PC-9 (cell line): ENCODE measurements around the gene FEZ2. TPM values are rescaled to one million over a fixed set of nuclear protein-coding genes. Genes with fewer than 3 reads are reported as not detected.

Source experiments
- BruUV-seq: library from RNA; stranded (reverse); fragments of 400-500 nt; replicated peaks from 2 replicates; lab custom pipeline; 2021; lab: Mats Ljungman, UMichigan
- CTCF ChIA-PET: fragments of 300-600 bp; sonication (Branson Sonifier 250); formaldehyde crosslinking; loops from one replicate; lab custom pipeline; 2022; ENCODE audit warnings: antibody characterized with exemption; lab: Charles Lee
- POLR2A ChIA-PET: fragments of 300-600 bp; sonication (Branson Sonifier 250); formaldehyde crosslinking; loops from one replicate; lab custom pipeline; 2022; ENCODE audit warnings: antibody characterized with exemption; ENCODE audit not compliant: unreplicated experiment; lab: Charles Lee
- DNase-seq, 2 experiments: peaks; one replicate each; pipeline versions ENCODE4 v3.0.0 to v3.0.0-alpha.2; 2015 to 2022; ENCODE audit warnings: mixed read lengths in 1 of 2
- H2AFZ ChIP-seq: fragments of 200-600 bp; sonication (generic); 2 replicates; pipeline ENCODE4 v1.8.1; 2017; ENCODE audit warnings: antibody characterized with exemption
- H3F3A ChIP-seq: fragments of 200-600 bp; sonication (generic); 2 replicates; pipeline ENCODE4 v1.8.1; 2017; ENCODE audit warnings: antibody characterized with exemption, mild to moderate bottlenecking, low read depth; ENCODE audit not compliant: insufficient read depth
- H3K27ac ChIP-seq: fragments of 200-600 bp; sonication (generic); 2 replicates; pipeline ENCODE4 v1.6.1; 2016; ENCODE audit warnings: mixed run types
- H3K27me3 ChIP-seq: fragments of 200-600 bp; sonication (generic); 2 replicates; pipeline ENCODE4 v1.6.1; 2016; ENCODE audit warnings: low read depth, mixed run types; ENCODE audit not compliant: insufficient read depth
- H3K36me3 ChIP-seq: fragments of 200-600 bp; sonication (generic); 2 replicates; pipeline ENCODE4 v1.6.1; 2016; ENCODE audit warnings: low read depth, mixed run types
- H3K4me1 ChIP-seq: fragments of 200-600 bp; sonication (generic); replicated peaks from 2 replicates; pipeline ENCODE4 v1.6.1; 2016; ENCODE audit warnings: mixed run types; ENCODE audit not compliant: insufficient read depth
- H3K4me2 ChIP-seq: fragments of 200-600 bp; sonication (generic); 2 replicates; pipeline ENCODE4 v1.6.1; 2017; ENCODE audit warnings: mixed run types
- H3K4me3 ChIP-seq: fragments of 200-600 bp; sonication (generic); 2 replicates; pipeline ENCODE4 v1.6.1; 2016; ENCODE audit warnings: mixed run types
- H3K79me2 ChIP-seq: fragments of 200-600 bp; sonication (generic); 2 replicates; pipeline ENCODE4 v1.6.1; 2017; ENCODE audit warnings: low read depth, mixed run types
- H3K9me2 ChIP-seq: fragments of 200-600 bp; sonication (generic); 2 replicates; pipeline ENCODE4 v1.8.1; 2017; ENCODE audit warnings: mild to moderate bottlenecking; ENCODE audit not compliant: insufficient read depth
- H3K9me3 ChIP-seq: fragments of 200-600 bp; sonication (generic); 2 replicates; pipeline ENCODE4 v1.8.1; 2016; ENCODE audit warnings: low read depth; ENCODE audit not compliant: insufficient read depth
- H4K20me1 ChIP-seq: fragments of 200-600 bp; sonication (generic); 2 replicates; pipeline ENCODE4 v1.8.1; 2017; ENCODE audit not compliant: insufficient read depth
- CTCF ChIP-seq: fragments of 200-600 bp; sonication (generic); conservative IDR thresholded peaks from 2 replicates; pipeline ENCODE4 v1.6.1; 2017; ENCODE audit warnings: mixed run types, antibody characterized with exemption, mild to moderate bottlenecking, moderate library complexity
- EZH2 ChIP-seq: fragments of 200-600 bp; sonication (generic); IDR thresholded peaks from 2 replicates; pipeline ENCODE4 v1.8.0; 2017; ENCODE audit warnings: antibody characterized with exemption, low read depth
- intact Hi-C: fragments of 100-400 bp; cut with micrococcal nuclease; formaldehyde crosslinking; loops from one replicate; pipeline ENCODE4 v1.10.0; 2022; ENCODE audit not compliant: unreplicated experiment
- total RNA-seq: library from RNA; stranded (reverse); gene quantifications from 2 replicates; pipeline ENCODE4 v1.2.3, GENCODE V29; 2021

The FEZ2 gene
- total RNA-seq, 1 experiment from 2014 or later: 33.9 TPM

- Histone ChIP-seq H3K79me2 (no peaks in the 10 kb centered on the region), H3K4me1 (peaks cover 18% of the 10 kb centered on the region), H3K9me3 (no peaks in the 10 kb centered on the region), H3K4me2 (no peak overlapping the region), H3K27ac (no peak overlapping the region), H3F3A (peaks cover 9% of the 10 kb centered on the region; the same call in 1 of the 2 replicates), H4K20me1 (no peaks in the 10 kb centered on the region), H2AFZ (no peak overlapping the region), H3K4me3 (no peak overlapping the region), H3K9me2 (no peaks in the 10 kb centered on the region), H3K27me3 (no peaks in the 10 kb centered on the region), H3K36me3 (no peaks in the 10 kb centered on the region)
- ChIA-PET CTCF (no interaction called here), POLR2A (no interaction called here)
- intact Hi-C loops: no loop called here
- BruUV-seq: no TSS peak
- no peak for DNase-seq
- TF ChIP-seq CTCF (no peak), EZH2 (no peak)
Observed at GRCh38 chr2:36611316-36611990, 13.5 kb upstream of the FEZ2 start.

GRCh38 chr2:36609507-36609906, 11.5 kb upstream of the FEZ2 start:
- POLR2A ChIA-PET: interaction anchor here (0.6 kb wide), 2 partner anchors 18 to 42 kb away, joined by 3 to 6 read pairs; no protein-coding TSS in a partner anchor
- H3K27ac ChIP-seq: no peak overlapping the region
- intact Hi-C loops: no loop called here

GRCh38 chr2:36607947-36608346, 10.0 kb upstream of the FEZ2 start:
- no peaks in the 10 kb centered on the region for H4K20me1 ChIP-seq
- no peaks in the 10 kb centered on the region for H3K4me1 ChIP-seq
- H3K4me2 ChIP-seq: no peak overlapping the region
- no peak for DNase-seq
- no peaks in the 10 kb centered on the region for H3K36me3 ChIP-seq
- POLR2A ChIA-PET: no interaction called here
- no peaks in the 10 kb centered on the region for H3K79me2 ChIP-seq
- no peaks in the 10 kb centered on the region for H3F3A ChIP-seq
- no TSS peak for BruUV-seq
- no peak overlapping the region for H3K27ac ChIP-seq
- H3K27me3 ChIP-seq: no peaks in the 10 kb centered on the region
- no peaks in the 10 kb centered on the region for H3K9me2 ChIP-seq
- no peaks in the 10 kb centered on the region for H3K9me3 ChIP-seq
- no peak for TF ChIP-seq CTCF
- TF ChIP-seq EZH2: no peak
- no peak overlapping the region for H2AFZ ChIP-seq
- H3K4me3 ChIP-seq: no peak overlapping the region
- CTCF ChIA-PET: no interaction called here
- intact Hi-C loops: no loop called here

More at GRCh38 chr2:36609507-36609906, 11.5 kb upstream of the FEZ2 start:
- BruUV-seq: no TSS peak
- TF ChIP-seq EZH2: no peak
- TF ChIP-seq CTCF: no peak
- DNase-seq: no peak
- CTCF ChIA-PET: no interaction called here
- no peak overlapping the region for H3K4me2 ChIP-seq
- no peak overlapping the region for H2AFZ ChIP-seq
- no peaks in the 10 kb centered on the region for H3K79me2 ChIP-seq
- H3K4me3 ChIP-seq: no peak overlapping the region
- H4K20me1 ChIP-seq: no peaks in the 10 kb centered on the region
- no peaks in the 10 kb centered on the region for H3K36me3 ChIP-seq
- no peaks in the 10 kb centered on the region for H3K9me3 ChIP-seq
- H3F3A ChIP-seq: no peaks in the 10 kb centered on the region
- no peaks in the 10 kb centered on the region for H3K9me2 ChIP-seq
- no peaks in the 10 kb centered on the region for H3K27me3 ChIP-seq
- no peaks in the 10 kb centered on the region for H3K4me1 ChIP-seq
